Neural progenitor cell (in vitro differentiated cells): ENCODE data around the gene SUSD3. TPM values are rescaled to one million over a fixed set of nuclear protein-coding genes. Genes with fewer than 3 reads are reported as not detected.

Experiments
- DNase-seq: peaks from one replicate; pipeline ENCODE4 v3.0.0-alpha.2; 2016; ENCODE audit warnings: low spot score
- H2AFZ ChIP-seq: fragments of 200-600 bp; sonication (generic); replicated peaks from 2 replicates; pipeline ENCODE4 v1.6.1; 2016; ENCODE audit warnings: antibody characterized with exemption
- H3F3A ChIP-seq: fragments of 200-600 bp; sonication (generic); 2 replicates; pipeline ENCODE4 v1.6.1; 2016; ENCODE audit warnings: antibody characterized with exemption, low read depth
- H3K27ac ChIP-seq: fragments of 200-600 bp; sonication (generic); 2 replicates; pipeline ENCODE4 v1.5.1; 2016; ENCODE audit warnings: mild to moderate bottlenecking
- H3K27me3 ChIP-seq: fragments of 200-600 bp; sonication (generic); 2 replicates; pipeline ENCODE4 v1.6.1; 2016; ENCODE audit warnings: mild to moderate bottlenecking, moderate library complexity
- H3K36me3 ChIP-seq: fragments of 200-600 bp; sonication (generic); 2 replicates; pipeline ENCODE4 v1.5.1; 2016
- H3K4me1 ChIP-seq: fragments of 200-600 bp; sonication (generic); 2 replicates; pipeline ENCODE4 v1.6.1; 2016; ENCODE audit warnings: mixed run types
- H3K4me2 ChIP-seq: fragments of 200-600 bp; sonication (generic); 2 replicates; pipeline ENCODE4 v1.6.1; 2016
- H3K4me3 ChIP-seq: fragments of 200-600 bp; sonication (generic); 2 replicates; pipeline ENCODE4 v1.5.1; 2016
- H3K79me2 ChIP-seq: fragments of 200-600 bp; sonication (generic); 2 replicates; pipeline ENCODE4 v1.6.1; 2016; ENCODE audit warnings: low read depth
- H3K9ac ChIP-seq: fragments of 200-600 bp; sonication (generic); 2 replicates; pipeline ENCODE4 v1.6.1; 2016
- H3K9me3 ChIP-seq: fragments of 200-600 bp; sonication (generic); 2 replicates; pipeline ENCODE4 v1.5.1; 2016; ENCODE audit warnings: low read depth
- H4K20me1 ChIP-seq: fragments of 200-600 bp; sonication (generic); 2 replicates; pipeline ENCODE4 v1.6.1; 2016; ENCODE audit warnings: low read depth
- H3K27ac Mint-ChIP-seq: 3 replicates; pipeline ENCODE4 v1.8.0; 2021; ENCODE audit warnings: mixed read lengths
- H3K27me3 Mint-ChIP-seq: 2 replicates; pipeline ENCODE4 v1.8.0; 2022; ENCODE audit warnings: low read depth, mild to moderate bottlenecking, inconsistent platforms, moderate library complexity, mixed read lengths; ENCODE audit not compliant: insufficient read depth
- H3K36me3 Mint-ChIP-seq: 3 replicates; pipeline ENCODE4 v1.8.0; 2021; ENCODE audit warnings: mixed read lengths
- H3K4me1 Mint-ChIP-seq: 3 replicates; pipeline ENCODE4 v1.8.0; 2021; ENCODE audit warnings: mixed read lengths
- H3K4me3 Mint-ChIP-seq: 3 replicates; pipeline ENCODE4 v1.8.0; 2021; ENCODE audit warnings: mild to moderate bottlenecking, moderate library complexity, mixed read lengths
- H3K9me3 Mint-ChIP-seq: 3 replicates; pipeline ENCODE4 v1.8.0; 2020; ENCODE audit warnings: mixed read lengths
- EZH2 ChIP-seq: fragments of 200-600 bp; sonication (generic); IDR thresholded peaks from 2 replicates; pipeline ENCODE4 v1.6.1; 2017; ENCODE audit warnings: antibody characterized with exemption, mild to moderate bottlenecking, moderate library complexity
- EZH2phosphoT487 ChIP-seq: fragments of 200-600 bp; sonication (generic); IDR thresholded peaks from 2 replicates; pipeline ENCODE4 v1.6.1; 2017; ENCODE audit warnings: antibody characterized with exemption
- total RNA-seq: library from RNA; depleted of rRNA; stranded (reverse); fragments of >200 nt; gene quantifications from 2 replicates; pipeline ENCODE4 v1.2.3, GENCODE V29; 2015; ENCODE audit warnings: low replicate concordance
- TF ChIP-seq, protein P1 (sequence below): fragments of 200-600 bp; sonication (generic); IDR thresholded peaks from 2 replicates; pipeline ENCODE4 v1.5.1; 2017; ENCODE audit warnings: antibody characterized with exemption, mild to moderate bottlenecking

SUSD3 gene
- total RNA-seq, 1 donor from 2014 or later: not detected

DNA sequence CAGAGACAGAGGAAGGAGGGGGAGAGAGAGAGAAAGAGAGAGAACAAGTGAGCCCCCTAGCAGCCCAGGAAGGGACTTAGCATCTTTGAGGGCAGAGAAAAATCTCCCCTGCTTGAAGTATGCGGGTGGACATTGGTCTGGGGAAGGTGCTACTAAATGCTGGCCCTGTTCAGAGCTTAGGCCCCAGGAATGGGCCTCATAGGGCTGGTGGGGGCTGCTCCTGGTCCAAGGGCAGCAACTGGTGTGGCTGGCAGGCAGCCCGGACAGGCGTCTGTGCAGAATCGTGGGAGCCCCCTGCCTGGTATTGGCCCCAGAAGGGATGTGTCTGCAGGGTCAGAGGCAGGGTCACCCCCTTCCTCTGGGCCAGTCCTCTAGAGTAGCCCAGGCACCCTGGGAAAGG lies 47.8 kb upstream of the SUSD3 start:
- no peaks in the 10 kb centered on the region for H4K20me1 ChIP-seq
- H3F3A ChIP-seq: no peaks in the 10 kb centered on the region
- no peaks in the 10 kb centered on the region for H3K36me3 Mint-ChIP-seq
- TF ChIP-seq EZH2 (no peak), EZH2phosphoT487 (no peak)
- TF ChIP-seq, protein P1, sequence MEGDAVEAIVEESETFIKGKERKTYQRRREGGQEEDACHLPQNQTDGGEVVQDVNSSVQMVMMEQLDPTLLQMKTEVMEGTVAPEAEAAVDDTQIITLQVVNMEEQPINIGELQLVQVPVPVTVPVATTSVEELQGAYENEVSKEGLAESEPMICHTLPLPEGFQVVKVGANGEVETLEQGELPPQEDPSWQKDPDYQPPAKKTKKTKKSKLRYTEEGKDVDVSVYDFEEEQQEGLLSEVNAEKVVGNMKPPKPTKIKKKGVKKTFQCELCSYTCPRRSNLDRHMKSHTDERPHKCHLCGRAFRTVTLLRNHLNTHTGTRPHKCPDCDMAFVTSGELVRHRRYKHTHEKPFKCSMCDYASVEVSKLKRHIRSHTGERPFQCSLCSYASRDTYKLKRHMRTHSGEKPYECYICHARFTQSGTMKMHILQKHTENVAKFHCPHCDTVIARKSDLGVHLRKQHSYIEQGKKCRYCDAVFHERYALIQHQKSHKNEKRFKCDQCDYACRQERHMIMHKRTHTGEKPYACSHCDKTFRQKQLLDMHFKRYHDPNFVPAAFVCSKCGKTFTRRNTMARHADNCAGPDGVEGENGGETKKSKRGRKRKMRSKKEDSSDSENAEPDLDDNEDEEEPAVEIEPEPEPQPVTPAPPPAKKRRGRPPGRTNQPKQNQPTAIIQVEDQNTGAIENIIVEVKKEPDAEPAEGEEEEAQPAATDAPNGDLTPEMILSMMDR: no peak
- no peak overlapping the region for H3K27ac ChIP-seq
- no peak overlapping the region for H3K27ac Mint-ChIP-seq
- H3K36me3 ChIP-seq: no peaks in the 10 kb centered on the region
- H2AFZ ChIP-seq: no peak overlapping the region
- peaks cover 5% of the 10 kb centered on the region for H3K27me3 Mint-ChIP-seq
- H3K9me3 Mint-ChIP-seq: no peaks in the 10 kb centered on the region
- H3K9me3 ChIP-seq: no peaks in the 10 kb centered on the region
- no peak overlapping the region for H3K4me3 ChIP-seq
- H3K27me3 ChIP-seq: no peaks in the 10 kb centered on the region
- no peak overlapping the region for H3K4me2 ChIP-seq
- no peak overlapping the region for H3K9ac ChIP-seq
- no peak overlapping the region for H3K4me3 Mint-ChIP-seq
- H3K79me2 ChIP-seq: no peaks in the 10 kb centered on the region
- peak; percentile 26 for DNase-seq
- no peaks in the 10 kb centered on the region for H3K4me1 ChIP-seq
- H3K4me1 Mint-ChIP-seq: no peaks in the 10 kb centered on the region

DNA sequence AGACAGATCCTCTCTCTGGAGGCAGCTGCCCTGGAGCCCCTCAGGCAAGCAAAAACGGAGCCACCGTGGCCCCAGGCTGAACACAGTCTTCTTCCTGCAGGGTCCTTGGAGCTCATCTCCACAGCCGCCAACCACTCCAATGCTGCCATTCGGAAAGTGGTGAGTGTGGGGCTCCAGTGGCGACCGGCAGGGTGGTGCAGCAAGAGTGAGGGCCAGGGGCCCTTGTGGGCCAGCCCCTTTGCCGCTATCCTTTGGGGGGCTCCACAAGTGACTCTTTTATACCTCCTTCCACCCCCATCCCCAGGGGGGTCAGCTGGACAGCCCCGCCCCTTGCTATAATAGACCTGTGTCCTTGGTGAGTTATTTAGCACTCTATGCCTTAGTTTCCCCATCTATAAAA lies 47.4 kb upstream of the SUSD3 start:
- H3K27ac ChIP-seq: no peak overlapping the region
- no peaks in the 10 kb centered on the region for H3F3A ChIP-seq
- no peak overlapping the region for H3K4me2 ChIP-seq
- no peaks in the 10 kb centered on the region for H3K27me3 ChIP-seq
- H3K36me3 Mint-ChIP-seq: no peaks in the 10 kb centered on the region
- no peaks in the 10 kb centered on the region for H3K4me1 ChIP-seq
- no peak for DNase-seq
- no peak overlapping the region for H3K9ac ChIP-seq
- H3K79me2 ChIP-seq: no peaks in the 10 kb centered on the region
- H3K4me3 ChIP-seq: no peak overlapping the region
- H2AFZ ChIP-seq: no peak overlapping the region
- H3K27me3 Mint-ChIP-seq: peaks cover 5% of the 10 kb centered on the region
- H3K36me3 ChIP-seq: no peaks in the 10 kb centered on the region
- H4K20me1 ChIP-seq: no peaks in the 10 kb centered on the region
- H3K4me1 Mint-ChIP-seq: no peaks in the 10 kb centered on the region
- no peaks in the 10 kb centered on the region for H3K9me3 Mint-ChIP-seq
- TF ChIP-seq EZH2 (no peak), EZH2phosphoT487 (no peak)
- TF ChIP-seq, protein P1: no peak
- no peak overlapping the region for H3K4me3 Mint-ChIP-seq
- no peaks in the 10 kb centered on the region for H3K9me3 ChIP-seq
- H3K27ac Mint-ChIP-seq: no peak overlapping the region

DNA sequence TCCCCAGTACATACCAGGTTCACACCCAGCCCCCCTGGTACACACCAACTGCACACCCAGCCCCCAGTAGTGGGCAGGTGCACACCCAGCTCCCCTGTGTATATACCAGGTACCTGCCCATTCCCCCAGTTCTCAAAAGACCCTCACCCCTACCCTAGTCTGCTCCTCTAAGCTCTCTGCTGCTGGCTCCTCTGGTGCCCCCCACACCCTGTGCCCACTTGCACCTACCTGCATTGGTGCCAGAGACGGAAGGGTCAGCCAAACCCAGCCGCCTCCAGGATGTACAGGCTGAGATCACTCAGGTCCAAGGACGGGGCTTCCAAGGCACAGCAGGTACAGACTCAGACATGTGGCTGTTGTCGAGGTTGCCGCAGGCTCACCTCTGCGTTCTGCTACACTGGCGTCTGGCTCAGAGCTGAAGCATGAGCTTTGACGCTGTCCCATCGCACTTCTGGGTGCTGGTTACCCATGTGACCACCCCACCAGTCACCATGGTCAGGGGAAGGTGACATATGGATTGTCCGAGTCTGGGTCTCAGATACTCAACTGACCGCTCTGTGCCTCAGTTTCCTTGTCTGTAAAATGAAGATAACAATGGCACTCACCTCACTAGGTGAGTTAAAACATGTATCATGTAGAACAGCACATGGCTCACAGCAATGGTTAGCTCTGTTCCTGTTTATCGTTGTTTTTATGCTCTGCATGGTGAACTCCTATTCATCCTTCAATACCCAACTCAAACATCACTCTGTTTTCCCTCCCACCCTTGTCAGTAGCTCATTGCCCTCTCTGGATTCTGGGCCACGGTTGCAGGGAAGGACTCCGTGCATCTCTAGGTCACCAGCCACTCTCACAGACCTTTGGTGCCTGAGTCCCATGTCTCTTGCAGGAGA lies 45.3 kb upstream of the SUSD3 start:
- no peaks in the 10 kb centered on the region for H3F3A ChIP-seq
- H3K4me1 ChIP-seq: peaks cover 3% of the 10 kb centered on the region
- H3K4me2 ChIP-seq: no peak overlapping the region
- peaks cover 3% of the 10 kb centered on the region for H3K4me1 Mint-ChIP-seq
- DNase-seq: no peak
- no peaks in the 10 kb centered on the region for H3K79me2 ChIP-seq
- TF ChIP-seq, protein P1: no peak
- H4K20me1 ChIP-seq: no peaks in the 10 kb centered on the region
- H3K9ac ChIP-seq: no peak overlapping the region
- no peaks in the 10 kb centered on the region for H3K9me3 Mint-ChIP-seq
- no peak overlapping the region for H3K4me3 Mint-ChIP-seq
- H3K9me3 ChIP-seq: no peaks in the 10 kb centered on the region
- peaks cover 5% of the 10 kb centered on the region for H3K27me3 Mint-ChIP-seq
- no peaks in the 10 kb centered on the region for H3K27me3 ChIP-seq
- no peak overlapping the region for H2AFZ ChIP-seq
- no peak overlapping the region for H3K4me3 ChIP-seq
- no peaks in the 10 kb centered on the region for H3K36me3 ChIP-seq
- no peak overlapping the region for H3K27ac ChIP-seq
- no peaks in the 10 kb centered on the region for H3K36me3 Mint-ChIP-seq
- no peak overlapping the region for H3K27ac Mint-ChIP-seq
